HG03439 (cell line): ENCODE data around the gene ZNF71.

ENCODE experiments used
- ATAC-seq: cut with Tn5 transposase; IDR thresholded peaks from one replicate; pipeline ENCODE4 v1.9.1; 2021; ENCODE audit warnings: mild to moderate bottlenecking, moderate library complexity; ENCODE audit not compliant: unreplicated experiment

ZNF71 gene

GRCh38 chr19:56594783-56595547 lies at the start of gene ZNF71:
ZNF71 (plus strand) TSS chr19:56595302; CDS start chr19:56601559, 6,257 bp downstream.
- peak; percentile 96 for ATAC-seq

GRCh38 chr19:56547535-56547934 lies 47.6 kb upstream of the ZNF71 start:
- ATAC-seq, result no peak

DNA sequence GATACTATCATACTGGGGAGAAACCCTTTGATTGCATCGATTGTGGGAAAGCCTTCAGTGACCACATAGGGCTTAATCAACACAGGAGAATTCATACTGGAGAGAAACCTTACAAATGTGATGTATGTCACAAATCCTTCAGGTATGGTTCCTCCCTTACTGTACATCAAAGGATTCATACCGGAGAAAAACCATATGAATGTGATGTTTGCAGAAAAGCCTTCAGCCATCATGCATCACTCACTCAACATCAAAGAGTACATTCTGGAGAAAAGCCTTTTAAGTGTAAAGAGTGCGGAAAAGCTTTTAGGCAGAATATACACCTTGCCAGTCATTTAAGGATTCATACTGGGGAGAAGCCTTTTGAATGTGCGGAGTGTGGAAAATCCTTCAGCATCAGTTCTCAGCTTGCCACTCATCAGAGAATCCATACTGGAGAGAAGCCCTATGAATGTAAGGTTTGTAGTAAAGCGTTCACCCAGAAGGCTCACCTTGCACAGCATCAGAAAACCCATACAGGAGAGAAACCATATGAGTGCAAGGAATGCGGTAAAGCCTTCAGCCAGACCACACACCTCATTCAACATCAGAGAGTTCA lies 40.7 kb upstream of the ZNF71 start:
- ATAC-seq, result no peak

DNA sequence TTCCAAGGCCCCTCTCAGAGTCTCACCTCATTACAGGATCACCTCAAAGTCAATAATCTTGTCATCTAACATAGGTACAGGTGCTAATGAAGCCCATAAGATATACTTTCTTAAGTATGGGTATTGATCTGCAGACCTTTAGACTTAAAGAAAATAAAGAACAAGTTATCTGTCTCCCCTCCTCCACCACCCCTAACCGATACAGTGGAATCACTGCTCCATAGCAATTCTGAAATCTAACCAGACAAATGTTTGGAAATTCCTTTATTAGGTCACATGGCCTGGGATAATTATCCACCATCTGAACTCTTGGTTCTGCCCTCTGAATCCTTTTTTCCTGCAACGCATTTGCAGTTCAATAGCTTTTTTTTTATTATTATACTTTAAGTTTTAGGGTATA lies 32.3 kb upstream of the ZNF71 start:
- no peak for ATAC-seq

DNA sequence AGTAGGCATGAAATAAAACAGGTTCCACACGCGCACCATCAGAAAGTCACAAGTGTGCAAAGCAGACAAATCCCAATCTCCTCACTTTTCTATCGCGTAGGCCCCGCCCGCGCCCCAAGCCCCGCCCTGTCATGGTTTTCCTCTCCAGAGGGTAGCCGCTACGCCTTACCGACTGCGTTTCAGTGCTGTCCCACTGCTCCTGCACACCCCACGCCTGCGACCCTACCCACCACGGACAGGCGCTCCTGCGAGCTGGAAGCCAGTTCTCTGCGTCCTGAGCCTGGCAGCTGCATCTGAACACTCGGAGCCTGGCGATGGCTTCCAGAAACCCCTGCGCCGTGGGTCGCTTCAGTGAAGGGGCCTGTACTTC lies 28.2 kb upstream of the ZNF71 start:
- peak; percentile 20 for ATAC-seq

DNA sequence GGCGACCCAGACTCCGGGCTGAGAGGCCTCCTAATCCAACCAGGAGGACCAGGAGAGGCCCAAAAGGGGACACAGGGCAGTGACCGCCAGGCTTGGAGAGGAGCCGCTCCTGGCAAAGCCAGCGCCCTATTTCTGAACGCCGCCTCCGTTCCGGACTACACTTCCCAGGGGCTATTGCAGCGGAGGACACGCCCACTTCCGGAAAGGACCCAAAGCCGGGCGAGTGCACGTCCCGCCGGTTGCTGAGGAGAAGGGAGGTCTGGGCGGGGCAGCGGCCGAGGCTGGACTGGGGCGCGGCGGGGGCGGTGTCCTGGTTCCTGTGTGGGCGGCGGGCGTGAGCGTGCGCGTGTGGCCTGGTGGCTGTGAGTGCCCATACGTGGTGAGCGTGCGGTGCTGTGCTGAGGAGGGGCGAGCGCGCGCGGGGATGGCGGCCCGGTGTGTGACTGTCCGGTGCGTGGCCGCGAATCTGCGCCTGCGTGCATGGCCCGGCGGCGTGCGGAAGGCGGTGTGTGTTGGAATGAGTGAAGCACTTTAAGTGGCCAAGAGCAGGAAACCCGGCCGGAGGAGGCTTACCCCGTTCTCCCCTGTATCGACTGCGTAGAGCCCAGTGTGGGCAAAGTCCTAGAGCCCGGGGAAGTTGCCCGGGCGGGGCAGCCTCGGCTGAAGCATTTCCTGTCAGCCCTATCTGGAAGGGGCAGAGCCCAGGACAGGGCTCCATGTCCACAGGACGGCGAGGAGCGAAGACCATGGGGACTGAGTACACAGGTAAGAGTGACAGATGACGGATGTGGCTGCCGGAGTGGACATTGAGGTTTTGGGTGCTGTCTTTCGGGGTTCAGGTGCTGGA lies 27.6 kb upstream of the ZNF71 start, which contains the start of gene ZNF470:
Gene ZNF470, plus strand, starts transcription at position 195 of the 847 bp plus-strand sequence. CDS start 2,844 bp downstream, outside the sequence.
- ATAC-seq, result peak; percentile 99

DNA sequence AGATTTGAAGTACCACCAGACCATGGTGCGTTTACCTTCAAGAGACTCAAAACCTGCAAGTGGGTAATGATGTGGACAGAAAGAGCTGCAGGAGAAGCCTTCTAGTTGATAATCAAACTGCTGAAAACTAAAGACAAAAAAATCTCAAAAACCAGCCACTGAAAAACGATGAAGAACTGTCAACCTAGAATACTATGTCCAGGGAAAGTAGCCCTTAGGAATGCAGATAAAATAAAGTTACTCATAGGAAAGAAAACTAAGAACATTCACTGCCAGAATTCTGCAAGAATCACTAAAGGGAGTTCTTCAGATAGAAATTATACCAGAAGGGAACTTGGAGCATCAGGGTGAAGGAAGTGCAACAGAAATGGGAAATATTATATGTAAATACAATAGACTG lies 22.5 kb upstream of the ZNF71 start:
- ATAC-seq, result no peak

DNA sequence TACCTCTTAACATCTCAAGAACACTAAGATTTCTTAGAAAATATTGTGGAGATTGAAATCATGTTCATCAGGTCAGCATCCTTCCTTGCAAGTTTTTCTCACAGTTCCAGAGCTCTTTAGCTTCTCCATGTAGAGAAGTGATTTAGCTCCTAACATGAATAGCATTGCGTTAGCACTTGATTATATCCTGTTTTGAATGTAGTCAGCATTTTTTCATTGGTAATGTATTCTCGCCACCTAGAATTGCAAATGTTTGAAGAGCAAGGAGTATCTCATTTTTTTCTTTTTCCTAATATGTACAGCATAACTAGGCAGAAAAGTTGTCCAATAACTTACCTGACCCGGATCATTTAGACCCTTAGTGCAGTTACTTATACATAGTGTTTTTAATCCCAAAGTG lies 21.2 kb upstream of the ZNF71 start:
- no peak for ATAC-seq

GRCh38 chr19:56577719-56578602 lies 17.1 kb upstream of the ZNF71 start:
- ATAC-seq, result no peak

DNA sequence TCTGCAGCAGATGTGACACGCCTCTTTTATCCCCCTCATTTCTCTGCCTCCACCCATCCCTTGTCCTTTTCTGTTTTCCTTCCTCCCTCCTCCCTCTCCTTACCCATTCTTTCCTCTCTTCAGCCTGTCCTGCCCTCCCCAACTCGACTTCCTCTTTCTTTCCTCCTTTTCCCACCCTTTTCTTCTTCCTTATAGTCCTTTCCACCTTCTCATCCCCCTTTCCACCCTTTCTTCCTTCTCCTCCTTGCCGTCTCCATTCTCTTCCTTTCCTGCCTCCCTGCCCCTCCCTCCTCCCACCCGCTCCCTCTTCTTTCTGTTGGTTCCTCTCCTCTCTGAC lies 688 bp upstream of the ZNF71 start:
- ATAC-seq, result no peak

- ATAC-seq, result no peak
Measured at GRCh38 chr19:56595548-56595899, 422 bp downstream of the ZNF71 start.

GRCh38 chr19:56596676-56597075 lies 1.6 kb downstream of the ZNF71 start:
- ATAC-seq, result no peak

DNA sequence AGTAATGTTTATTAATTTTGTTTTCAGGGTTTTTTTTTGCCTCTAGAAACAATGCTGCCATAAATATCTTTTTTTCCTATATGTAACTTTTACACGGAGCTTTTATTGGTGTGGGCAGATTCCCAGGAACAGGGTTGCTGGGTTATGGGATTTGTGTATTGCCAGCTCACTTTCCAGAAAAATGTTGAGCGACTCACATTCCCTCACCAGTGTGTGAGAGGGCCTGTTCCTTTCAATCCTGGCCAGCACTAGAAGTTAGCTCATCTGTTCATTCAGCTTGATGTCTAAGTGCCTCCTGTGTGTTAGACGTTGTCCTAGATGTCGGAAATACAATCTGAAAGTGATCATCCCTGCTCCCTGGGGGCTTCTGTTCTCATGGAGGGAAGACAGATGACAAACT lies 2.6 kb downstream of the ZNF71 start:
- ATAC-seq, result no peak

- ATAC-seq, result no peak
Measured at GRCh38 chr19:56601375-56601774, 6.3 kb downstream of the ZNF71 start.

GRCh38 chr19:56603829-56604228 lies 8.7 kb downstream of the ZNF71 start:
- ATAC-seq, result no peak

GRCh38 chr19:56608274-56608964 lies 13.3 kb downstream of the ZNF71 start:
- ATAC-seq, result no peak

- ATAC-seq, result no peak
Measured at GRCh38 chr19:56611288-56611687, 16.2 kb downstream of the ZNF71 start.

DNA sequence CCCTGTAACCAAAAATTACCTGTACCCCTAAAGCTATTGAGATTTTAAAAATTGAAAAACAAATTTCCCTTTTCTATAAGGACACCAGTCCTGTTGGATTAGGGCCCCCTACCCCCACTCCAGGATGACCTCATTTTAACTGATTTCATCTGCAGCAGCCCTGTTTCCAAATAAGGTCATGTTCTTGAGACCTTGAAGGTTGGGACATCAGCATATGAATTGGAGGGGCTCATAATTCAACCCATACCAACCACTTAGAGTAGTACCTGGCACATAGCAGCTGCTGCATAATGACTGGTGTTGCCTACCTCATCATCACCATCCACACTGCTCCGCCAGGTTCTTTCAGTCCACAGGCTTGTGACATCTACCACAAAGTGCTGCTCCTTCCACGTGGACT lies 17.6 kb downstream of the ZNF71 start:
- no peak for ATAC-seq

DNA sequence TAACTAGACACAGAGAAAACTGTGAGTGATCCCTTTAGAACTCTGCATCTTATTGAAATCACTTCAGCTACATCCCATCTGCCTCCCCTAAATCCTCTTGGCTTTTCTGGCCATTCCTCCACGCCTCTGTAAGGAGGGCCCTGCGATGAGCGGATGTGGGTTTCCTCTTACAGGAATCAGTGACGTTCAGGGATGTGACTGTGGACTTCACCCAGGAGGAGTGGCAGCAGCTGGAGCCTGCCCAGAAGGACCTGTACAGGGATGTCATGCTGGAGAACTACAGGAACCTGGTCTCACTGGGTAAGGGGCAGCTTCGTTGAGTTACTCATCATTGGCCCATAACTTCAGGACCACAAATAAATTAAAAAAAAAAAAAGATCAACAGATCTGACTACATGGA lies 18.5 kb downstream of the ZNF71 start:
- no peak for ATAC-seq

DNA sequence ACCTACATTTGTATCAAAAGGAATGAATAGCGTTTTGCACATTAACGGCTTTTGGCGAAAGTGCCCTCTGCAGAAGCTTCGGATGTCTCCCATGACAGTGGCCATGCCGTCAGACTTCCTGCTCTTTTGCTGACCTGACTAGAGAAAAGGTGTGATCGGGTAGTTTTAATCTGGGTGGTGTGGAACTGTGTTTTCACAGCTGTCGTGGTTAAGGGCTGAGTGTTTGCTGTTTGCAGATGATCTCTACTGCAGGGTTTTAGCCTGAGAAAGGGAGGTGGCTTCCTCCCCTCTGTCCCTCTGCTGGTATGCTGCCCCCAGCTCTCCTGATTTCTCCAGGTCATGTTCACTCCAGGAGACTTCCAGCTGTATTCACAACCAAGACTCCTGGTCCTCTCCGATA lies 22.4 kb downstream of the ZNF71 start:
- no peak for ATAC-seq
